ENCODE measurements around the gene AHDC1. TPM values are rescaled to one million over a fixed set of nuclear protein-coding genes. Genes with fewer than 3 reads are reported as not detected.

Gene AHDC1
- total and polyA plus RNA-seq, 9 of the 15 experiments (the other 6 are each of a cell fraction or from before 2014, with no cell fraction given), result 0.21 to 36.4 (median 4.7) TPM

GRCh38 chr1:27647328-27647727 is 43.4 kb upstream of the AHDC1 start (continued):
- TF ChIP-seq MAFG (tag; conservative IDR thresholded peaks at IDR 0.05) (no peak), ZNF165 (CRISPR knock-in tag; IDR thresholded peaks at IDR 0.05; ENCODE audit: borderline replicate concordance) (no peak), ESRRA (IDR thresholded peaks at IDR 0.05; ENCODE audit: borderline replicate concordance, low read depth) (peak; percentile 87), TOE1 (IDR thresholded peaks at IDR 0.05; ENCODE audit: borderline replicate concordance) (no peak), TOE1 (CRISPR knock-in tag; IDR thresholded peaks at IDR 0.05; ENCODE audit: borderline replicate concordance, low read depth) (no peak), GABPB2 (CRISPR knock-in tag; conservative IDR thresholded peaks at IDR 0.05) (no peak), KLF6 (CRISPR knock-in tag; IDR thresholded peaks at IDR 0.05; ENCODE audit: borderline replicate concordance) (no peak), RBM25 (IDR thresholded peaks at IDR 0.05; ENCODE audit: low read depth, low read length, severe bottlenecking) (peak; percentile 99), RCOR1 (IDR thresholded peaks at IDR 0.05; ENCODE audit: borderline replicate concordance in 1 of 2, low read depth in 2 of 2, low read length in 2 of 2) (peak in 1 of 2 experiments; percentile 59; a peak in 2 of 4 replicates), FOXP1 (CRISPR knock-in tag; IDR thresholded peaks at IDR 0.05) (no peak), ZBTB9 (CRISPR knock-in tag; IDR thresholded peaks at IDR 0.05) (no peak), POLR2H (tag; IDR thresholded peaks at IDR 0.05; ENCODE audit: low read depth) (no peak), ZNF41 (CRISPR knock-in tag; conservative IDR thresholded peaks at IDR 0.05) (no peak), ZC3H11A (IDR thresholded peaks at IDR 0.05; ENCODE audit: low read depth, low read length) (no peak), ZNF830 (CRISPR knock-in tag; IDR thresholded peaks at IDR 0.05) (no peak), KLF10 (CRISPR knock-in tag; IDR thresholded peaks at IDR 0.05) (no peak), ZNF274 (IDR thresholded peaks at IDR 0.05; ENCODE audit: borderline replicate concordance, low read depth, low read length) (no peak), WHSC1 (IDR thresholded peaks at IDR 0.05; ENCODE audit: low read length) (no peak)

Measured in K562 (cell line).